HPDE6-E6E7 (cell line): ENCODE measurements around the gene DCBLD1.

Experiments used
- DNase-seq: peaks from one replicate; pipeline ENCODE4 v3.0.0; 2011; ENCODE audit warnings: missing footprints; ENCODE audit errors: extremely low spot score

The DCBLD1 gene

DNA sequence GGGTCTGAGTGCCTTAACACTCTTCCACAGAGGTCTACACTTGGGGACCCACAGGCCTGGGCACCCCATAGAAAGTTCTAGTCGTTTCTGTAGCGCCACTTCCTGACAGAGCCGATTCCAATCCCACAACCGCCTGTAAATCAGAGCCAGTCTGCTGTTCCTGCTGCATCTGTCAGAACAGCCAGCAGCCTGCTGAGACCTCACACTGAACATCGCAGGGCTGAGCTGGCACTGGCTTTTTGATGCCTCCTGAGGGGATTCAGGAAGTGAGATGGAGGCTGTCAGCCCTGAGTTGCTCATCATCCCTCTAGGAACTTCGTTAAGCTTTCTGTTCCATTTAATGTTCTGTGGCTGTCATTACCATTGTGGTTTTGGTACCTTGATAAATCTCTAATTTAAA lies 48.9 kb downstream of the DCBLD1 start:
- no peak for DNase-seq

GRCh38 chr6:117531809-117532725 lies 49.6 kb downstream of the DCBLD1 start:
- no peak for DNase-seq

DNA sequence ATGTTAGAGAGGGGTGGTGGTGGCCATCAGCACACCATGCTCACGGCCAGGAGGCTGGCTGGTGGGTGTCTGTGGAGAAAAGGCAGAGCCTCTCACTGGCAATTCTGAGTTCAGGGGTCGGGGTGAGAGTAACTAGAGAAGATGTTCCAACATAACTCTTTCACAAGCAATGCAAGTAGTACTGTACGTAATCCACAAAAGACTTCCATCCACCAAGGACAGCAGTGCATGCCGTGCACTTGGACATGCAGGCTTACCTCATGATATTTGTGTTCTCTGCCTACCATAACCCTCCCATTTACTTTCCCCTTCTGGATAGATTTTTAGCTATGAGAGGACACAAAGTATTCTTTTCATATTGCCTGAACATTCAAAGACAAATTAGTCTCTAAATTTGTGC lies 51.3 kb downstream of the DCBLD1 start:
- DNase-seq: no peak

DNA sequence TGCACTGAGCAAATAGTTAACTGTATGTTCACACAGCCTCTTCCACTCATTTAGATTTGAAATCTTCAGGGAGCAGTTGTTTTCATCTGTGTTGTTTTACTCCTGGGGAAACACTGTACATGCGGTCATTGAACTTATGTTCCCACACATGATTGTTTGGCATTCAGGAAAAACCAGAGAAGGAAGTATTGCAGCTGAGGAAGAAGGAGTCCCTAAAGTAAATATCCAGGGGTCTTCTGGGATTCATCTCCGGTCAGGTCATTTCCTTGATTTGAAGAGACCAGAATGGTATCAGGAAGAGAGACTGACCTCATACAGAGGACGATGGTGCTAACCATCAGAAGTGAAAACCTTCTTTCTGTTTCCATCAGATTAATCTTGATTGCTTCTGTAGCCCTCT lies 52.5 kb downstream of the DCBLD1 start:
- no peak for DNase-seq

DNA sequence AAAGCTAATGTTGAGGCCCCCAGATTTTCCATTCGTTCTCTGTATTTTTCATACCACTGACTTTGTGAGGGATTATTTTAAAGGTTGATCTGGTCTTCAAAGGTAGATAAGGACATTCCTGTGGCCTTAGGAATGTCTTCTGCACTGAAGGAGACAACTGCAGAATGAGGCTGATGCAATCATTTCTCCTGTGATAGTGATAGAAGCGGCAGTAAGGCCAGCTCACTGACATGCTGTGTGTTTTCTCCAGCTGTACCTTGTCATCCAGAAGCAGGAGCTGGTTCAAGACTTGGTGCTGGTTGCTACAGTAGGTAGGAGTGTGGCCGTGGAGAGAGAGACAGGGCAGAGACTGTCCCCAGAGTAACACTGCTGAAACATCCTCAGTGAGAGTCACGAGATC lies 53.8 kb downstream of the DCBLD1 start:
- DNase-seq: no peak

DNA sequence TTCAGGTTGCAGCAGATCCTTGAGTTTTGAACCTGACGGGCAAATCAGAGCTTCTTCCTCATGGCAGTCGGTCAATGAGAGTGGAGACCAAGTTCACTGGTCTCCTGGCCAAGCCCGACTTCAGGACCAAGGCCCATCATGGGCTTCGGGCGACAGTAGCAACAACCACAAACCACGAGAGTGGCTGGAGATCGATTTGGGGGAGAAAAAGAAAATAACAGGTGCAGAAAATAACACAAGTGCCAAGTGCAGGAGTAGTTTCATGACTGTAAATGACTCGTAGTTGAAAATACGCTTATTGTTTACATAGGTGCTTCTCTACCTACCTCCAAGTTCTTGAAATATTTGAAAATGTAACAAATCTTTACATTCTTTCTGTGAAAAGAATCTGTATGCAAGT lies 56.1 kb downstream of the DCBLD1 start:
- DNase-seq: no peak

GRCh38 chr6:117540670-117541069 lies 58.2 kb downstream of the DCBLD1 start:
- DNase-seq: peak; percentile 82

GRCh38 chr6:117542493-117542892 lies 60.0 kb downstream of the DCBLD1 start:
- DNase-seq: peak; percentile 31

GRCh38 chr6:117544716-117545115 lies 62.2 kb downstream of the DCBLD1 start:
- no peak for DNase-seq

GRCh38 chr6:117545161-117545595 lies 62.7 kb downstream of the DCBLD1 start:
- DNase-seq: peak; percentile 79

DNA sequence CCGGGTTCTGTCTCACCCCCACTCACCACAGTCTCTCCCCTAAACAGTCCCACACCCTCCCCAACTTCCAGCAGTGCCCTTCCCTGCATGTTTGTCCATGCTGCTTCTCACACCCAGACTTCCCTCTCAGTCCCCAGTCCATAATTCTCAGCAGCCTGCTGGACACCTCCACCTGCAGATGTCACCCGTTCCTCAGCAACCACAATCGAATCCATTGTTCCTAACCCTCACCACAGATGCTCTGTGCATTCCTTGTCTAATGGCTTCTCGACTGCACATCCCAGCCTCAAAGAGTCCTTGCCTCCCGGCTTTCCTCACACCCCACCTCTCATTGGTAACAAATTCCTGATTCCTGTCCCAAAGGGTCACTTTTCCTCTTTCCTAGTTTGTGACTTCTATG lies 64.2 kb downstream of the DCBLD1 start:
- DNase-seq: no peak

DNA sequence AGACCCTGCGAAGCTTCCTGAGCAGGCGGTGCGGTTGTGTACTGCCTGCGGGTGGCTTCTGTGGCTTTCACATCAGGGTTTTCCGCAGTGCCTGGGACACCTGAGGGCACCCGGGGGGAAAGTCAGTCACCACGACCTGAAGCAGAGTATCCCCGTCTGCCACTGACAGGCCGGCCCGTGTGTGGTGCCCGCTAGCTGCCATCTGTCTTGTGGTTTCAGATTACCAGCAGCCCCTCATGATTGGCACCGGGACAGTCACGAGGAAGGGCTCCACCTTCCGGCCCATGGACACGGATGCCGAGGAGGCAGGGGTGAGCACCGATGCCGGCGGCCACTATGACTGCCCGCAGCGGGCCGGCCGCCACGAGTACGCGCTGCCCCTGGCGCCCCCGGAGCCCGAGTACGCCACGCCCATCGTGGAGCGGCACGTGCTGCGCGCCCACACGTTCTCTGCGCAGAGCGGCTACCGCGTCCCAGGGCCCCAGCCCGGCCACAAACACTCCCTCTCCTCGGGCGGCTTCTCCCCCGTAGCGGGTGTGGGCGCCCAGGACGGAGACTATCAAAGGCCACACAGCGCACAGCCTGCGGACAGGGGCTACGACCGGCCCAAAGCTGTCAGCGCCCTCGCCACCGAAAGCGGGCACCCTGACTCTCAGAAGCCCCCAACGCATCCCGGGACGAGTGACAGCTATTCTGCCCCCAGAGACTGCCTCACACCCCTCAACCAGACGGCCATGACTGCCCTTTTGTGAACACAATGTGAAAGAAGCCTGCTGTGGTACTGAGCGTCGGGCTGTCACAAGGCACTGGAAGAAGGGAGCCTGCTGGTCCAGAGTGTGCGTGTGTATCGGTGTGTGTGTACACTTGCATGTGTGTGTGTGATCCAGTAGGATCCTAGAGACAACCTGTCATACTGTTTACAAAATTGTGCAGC lies 65.5 kb downstream of the DCBLD1 start:
- no peak for DNase-seq

- DNase-seq: peak; percentile 39
Observed at GRCh38 chr6:117548797-117549301, 66.4 kb downstream of the DCBLD1 start.

- no peak for DNase-seq
Observed at GRCh38 chr6:117549611-117550010, 67.1 kb downstream of the DCBLD1 start.

GRCh38 chr6:117550078-117550600 lies 67.7 kb downstream of the DCBLD1 start:
- DNase-seq: peak; percentile 29

GRCh38 chr6:117550618-117551242 lies 68.3 kb downstream of the DCBLD1 start:
- DNase-seq: no peak

DNA sequence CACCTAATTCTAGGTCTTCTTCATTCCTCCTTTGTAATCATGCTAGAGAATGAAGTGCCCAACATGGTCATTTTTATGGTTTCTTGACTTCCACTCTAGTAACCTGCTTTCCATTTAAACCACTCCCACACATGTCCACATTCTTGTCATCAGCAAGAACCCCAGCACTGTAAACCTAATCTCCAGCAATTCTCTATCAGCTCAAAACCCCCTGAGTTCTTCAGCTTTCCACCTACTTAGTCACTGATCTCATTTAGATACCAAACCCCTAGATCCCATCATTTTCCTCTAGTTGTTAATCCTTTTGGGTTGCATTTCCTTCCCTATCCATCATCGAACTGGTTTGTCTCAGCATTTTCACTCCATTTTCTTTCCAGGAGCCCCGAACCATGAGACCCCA lies 70.1 kb downstream of the DCBLD1 start:
- DNase-seq: no peak

DNA sequence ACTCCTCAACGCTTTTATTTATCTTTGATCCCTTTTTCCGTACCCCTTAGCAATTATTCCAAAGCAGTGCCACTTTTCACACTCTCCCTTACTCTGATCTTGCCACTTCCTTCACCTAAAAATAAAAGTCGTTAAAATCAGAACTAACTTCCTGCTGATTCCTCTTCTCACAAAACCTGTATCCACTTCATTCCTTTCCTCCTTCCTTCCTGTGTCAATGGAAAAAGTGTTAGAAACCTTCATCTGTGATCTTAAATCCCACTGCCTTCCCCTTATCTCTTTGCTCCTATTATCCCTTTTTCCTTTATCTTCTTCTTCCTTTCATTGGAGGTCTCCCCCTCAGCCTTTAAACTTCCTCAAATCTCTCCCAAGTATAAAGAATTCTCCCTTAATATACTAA lies 70.7 kb downstream of the DCBLD1 start:
- DNase-seq: no peak

- no peak for DNase-seq
Observed at GRCh38 chr6:117555262-117555849, 72.9 kb downstream of the DCBLD1 start.

DNA sequence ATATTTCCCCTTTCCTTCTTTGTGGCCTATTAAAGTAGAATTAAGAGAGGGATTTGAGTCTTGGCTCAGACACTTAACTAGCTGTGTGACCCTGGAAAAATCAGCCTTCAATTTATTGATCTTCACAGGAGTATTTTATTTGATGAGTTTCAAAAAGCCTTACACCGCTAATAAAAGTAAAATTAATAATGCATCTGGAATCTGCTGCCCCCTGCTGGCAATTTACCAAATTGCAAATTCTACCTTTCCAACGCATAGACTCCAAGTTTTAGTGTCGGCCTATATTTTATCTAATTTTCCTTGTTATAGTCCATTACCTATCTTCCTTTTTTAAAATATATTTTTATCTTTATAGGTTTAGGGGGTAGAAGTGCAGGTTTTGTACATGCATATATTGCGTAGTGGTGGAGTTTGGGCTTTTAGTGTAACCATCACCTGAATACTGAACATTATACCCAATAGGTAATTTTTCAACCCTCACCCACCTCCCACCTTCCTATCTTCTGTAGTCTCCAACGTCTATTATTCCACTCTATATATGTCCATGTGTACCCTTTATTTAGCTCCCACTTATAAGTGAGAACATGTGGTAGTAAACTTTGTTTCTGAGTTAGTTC lies 73.5 kb downstream of the DCBLD1 start:
- DNase-seq: no peak

DNA sequence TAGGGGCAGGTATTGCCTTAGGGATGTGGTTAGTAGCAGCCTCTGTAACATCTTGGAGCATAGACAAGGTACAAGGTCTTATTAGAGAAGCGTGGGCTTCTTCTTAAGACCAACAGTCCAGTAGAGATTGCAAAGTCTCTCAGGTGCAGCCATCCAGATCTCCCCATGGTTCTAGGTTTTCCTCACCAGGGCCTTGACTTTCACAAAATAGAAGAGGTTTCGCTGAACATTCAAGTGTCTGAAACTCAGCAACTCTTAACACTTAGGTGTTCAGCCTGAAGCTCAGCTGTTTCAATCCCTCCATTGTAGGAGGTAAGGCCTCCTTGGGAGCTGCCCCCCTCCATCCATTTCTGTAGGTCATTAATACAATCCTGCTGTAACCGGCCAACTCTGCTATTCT lies 75.5 kb downstream of the DCBLD1 start:
- DNase-seq: no peak
